DOHH2 (cell line): ENCODE measurements around the gene DOHH.

Experiments
- H3F3A ChIP-seq: fragments of 200-600 bp; sonication (generic), shearing (Covaris generic); 2 replicates; pipeline ENCODE4 v1.6.0; 2016; ENCODE audit warnings: antibody characterized with exemption, mild to moderate bottlenecking; ENCODE audit not compliant: control insufficient read depth, insufficient read depth
- H3K27ac ChIP-seq: fragments of 200-600 bp; sonication (generic); 2 replicates; pipeline ENCODE4 v1.5.1; 2014; ENCODE audit warnings: low read depth, mild to moderate bottlenecking, low read length, moderate library complexity
- H3K27me3 ChIP-seq: fragments of 200-600 bp; sonication (generic); 2 replicates; pipeline ENCODE4 v1.6.1; 2014; ENCODE audit warnings: mild to moderate bottlenecking, low read length, mixed read lengths; ENCODE audit not compliant: control insufficient read depth
- H3K36me3 ChIP-seq: fragments of 200-600 bp; sonication (generic); 2 replicates; pipeline ENCODE4 v1.6.1; 2014; ENCODE audit warnings: mild to moderate bottlenecking, low read length, moderate library complexity, mixed read lengths; ENCODE audit not compliant: control insufficient read depth
- H3K4me1 ChIP-seq: fragments of 200-600 bp; sonication (generic); 2 replicates; pipeline ENCODE4 v1.6.1; 2014; ENCODE audit warnings: mild to moderate bottlenecking, low read length, mixed read lengths; ENCODE audit not compliant: control insufficient read depth
- H3K4me2 ChIP-seq: fragments of 200-600 bp; sonication (generic); 2 replicates; pipeline ENCODE4 v1.6.0; 2014; ENCODE audit warnings: mild to moderate bottlenecking, low read length, moderate library complexity
- H3K4me3 ChIP-seq: fragments of 200-600 bp; sonication (generic); 2 replicates; pipeline ENCODE4 v1.5.1; 2014; ENCODE audit warnings: mild to moderate bottlenecking, low read length, mixed read lengths
- H3K79me2 ChIP-seq: fragments of 200-600 bp; sonication (generic); 2 replicates; pipeline ENCODE4 v1.6.1; 2014; ENCODE audit warnings: mild to moderate bottlenecking, low read length, mixed read lengths; ENCODE audit not compliant: control insufficient read depth
- H3K9me2 ChIP-seq: fragments of 200-600 bp; sonication (generic); replicated peaks from 2 replicates; pipeline ENCODE4 v1.6.1; 2014; ENCODE audit warnings: mild to moderate bottlenecking, low read length, mixed read lengths; ENCODE audit not compliant: control insufficient read depth
- H3K9me3 ChIP-seq: fragments of 200-600 bp; sonication (generic); 2 replicates; pipeline ENCODE4 v1.6.1; 2014; ENCODE audit warnings: antibody characterized with exemption, low read length, mixed read lengths; ENCODE audit not compliant: control insufficient read depth, insufficient read depth
- H4K20me1 ChIP-seq: fragments of 200-600 bp; sonication (generic); 2 replicates; pipeline ENCODE4 v1.6.0; 2014; ENCODE audit warnings: low read depth, mild to moderate bottlenecking, antibody characterized with exemption, low read length, moderate library complexity; ENCODE audit not compliant: control insufficient read depth, insufficient read depth
- EZH2phosphoT487 ChIP-seq: fragments of 200-600 bp; sonication (generic); IDR thresholded peaks from 2 replicates; pipeline ENCODE4 v1.6.1; 2017; ENCODE audit warnings: borderline replicate concordance, mild to moderate bottlenecking, antibody characterized with exemption, low read length, moderate library complexity, mixed read lengths
- TF ChIP-seq, protein P1 (sequence below): fragments of 200-600 bp; sonication (generic); IDR thresholded peaks from one replicate; pipeline ENCODE4 v1.5.1; 2014; ENCODE audit warnings: antibody characterized with exemption, mild to moderate bottlenecking, low read depth, low read length; ENCODE audit not compliant: poor library complexity, severe bottlenecking

DOHH gene

DNA sequence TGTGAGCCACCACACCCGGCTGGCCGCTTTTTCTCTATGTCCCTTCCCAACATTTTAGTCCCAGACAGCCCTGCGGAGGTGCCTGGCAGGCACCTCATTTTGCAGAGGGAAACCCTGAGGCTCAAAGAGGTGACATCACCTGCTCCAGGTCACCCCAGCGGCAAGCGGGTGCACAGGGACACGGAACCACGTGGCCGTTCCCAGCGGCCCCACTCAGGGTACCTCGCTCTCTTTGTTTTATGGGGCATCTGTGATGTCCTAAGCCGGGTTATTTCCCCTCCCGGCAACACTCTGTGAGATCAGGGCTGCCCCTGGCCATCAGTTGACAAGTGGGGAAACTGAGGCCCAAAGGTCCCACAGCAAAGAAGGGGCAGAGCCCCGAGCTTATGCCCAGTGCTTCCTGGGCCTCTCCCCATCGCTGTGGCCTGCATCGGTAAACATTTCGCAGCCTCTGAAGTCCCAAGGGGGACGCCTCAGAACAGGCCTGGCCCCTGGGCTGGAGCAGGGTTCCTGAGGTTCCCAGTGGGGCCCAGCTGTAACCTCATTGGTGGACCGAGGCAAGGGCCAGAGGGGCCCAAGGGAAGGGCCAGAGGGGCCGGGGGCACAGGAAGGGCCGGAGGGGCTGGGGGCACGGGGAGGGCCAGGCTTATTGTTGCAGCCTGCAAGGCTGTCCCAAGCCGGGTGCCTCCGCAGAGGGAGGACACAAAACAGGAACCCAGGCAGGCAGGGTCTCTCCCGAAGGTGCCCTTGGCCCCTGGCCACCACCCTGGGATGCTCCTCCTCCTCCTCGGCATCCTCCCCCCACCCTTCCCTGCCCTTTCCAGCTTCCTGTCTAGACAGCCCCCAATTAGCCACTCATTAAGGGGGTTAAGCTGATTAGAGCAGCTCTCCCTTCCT lies 59.1 kb downstream of the DOHH start:
- Histone ChIP-seq H3K27me3 (no peaks in the 10 kb centered on the region), H3K9me2 (no peaks in the 10 kb centered on the region), H3K4me1 (no peaks in the 10 kb centered on the region), H3K27ac (no peak overlapping the region), H3K36me3 (no peaks in the 10 kb centered on the region), H4K20me1 (no peaks in the 10 kb centered on the region), H3K4me3 (no peak overlapping the region), H3K79me2 (no peaks in the 10 kb centered on the region), H3K9me3 (no peaks in the 10 kb centered on the region), H3F3A (no peaks in the 10 kb centered on the region), H3K4me2 (no peak overlapping the region)
- TF ChIP-seq EZH2phosphoT487, result no peak
- TF ChIP-seq, protein P1, sequence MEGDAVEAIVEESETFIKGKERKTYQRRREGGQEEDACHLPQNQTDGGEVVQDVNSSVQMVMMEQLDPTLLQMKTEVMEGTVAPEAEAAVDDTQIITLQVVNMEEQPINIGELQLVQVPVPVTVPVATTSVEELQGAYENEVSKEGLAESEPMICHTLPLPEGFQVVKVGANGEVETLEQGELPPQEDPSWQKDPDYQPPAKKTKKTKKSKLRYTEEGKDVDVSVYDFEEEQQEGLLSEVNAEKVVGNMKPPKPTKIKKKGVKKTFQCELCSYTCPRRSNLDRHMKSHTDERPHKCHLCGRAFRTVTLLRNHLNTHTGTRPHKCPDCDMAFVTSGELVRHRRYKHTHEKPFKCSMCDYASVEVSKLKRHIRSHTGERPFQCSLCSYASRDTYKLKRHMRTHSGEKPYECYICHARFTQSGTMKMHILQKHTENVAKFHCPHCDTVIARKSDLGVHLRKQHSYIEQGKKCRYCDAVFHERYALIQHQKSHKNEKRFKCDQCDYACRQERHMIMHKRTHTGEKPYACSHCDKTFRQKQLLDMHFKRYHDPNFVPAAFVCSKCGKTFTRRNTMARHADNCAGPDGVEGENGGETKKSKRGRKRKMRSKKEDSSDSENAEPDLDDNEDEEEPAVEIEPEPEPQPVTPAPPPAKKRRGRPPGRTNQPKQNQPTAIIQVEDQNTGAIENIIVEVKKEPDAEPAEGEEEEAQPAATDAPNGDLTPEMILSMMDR, result no peak
